ENCODE measurements around the gene DGKB. TPM values are rescaled to one million over a fixed set of nuclear protein-coding genes. Genes with fewer than 3 reads are reported as not detected.

The DGKB gene
- total RNA-seq, 1 donor from 2014 or later: 0.72 TPM

DNA sequence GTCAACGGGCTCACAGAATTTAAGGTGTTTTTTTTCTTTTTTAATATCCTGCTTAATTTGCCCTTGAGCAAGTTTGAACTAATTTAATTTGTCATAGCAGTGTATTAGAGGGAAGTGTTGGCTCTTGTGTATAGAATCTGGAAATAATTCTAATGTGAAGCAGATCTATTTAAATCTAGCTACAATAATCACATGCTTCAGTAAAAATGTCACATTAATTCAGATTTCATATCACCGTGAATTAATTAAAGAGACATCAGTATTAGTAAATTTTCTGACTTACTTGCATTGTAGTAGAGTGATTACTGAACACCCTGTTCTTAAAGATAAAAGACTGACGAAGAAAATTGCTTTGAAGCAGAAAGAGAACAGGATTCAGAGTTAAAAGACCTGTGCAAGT is 124.7 kb downstream of the DGKB start:
- no peak overlapping the region for H3K27ac Mint-ChIP-seq (ENCODE audit: unreplicated experiment)
- peaks cover 10% of the 10 kb centered on the region for H3K9me3 Mint-ChIP-seq
- no peak for DNase-seq (ENCODE audit: low read depth, low spot score)
- no peaks in the 10 kb centered on the region for H3K27me3 Mint-ChIP-seq (ENCODE audit: low read depth)
- no peaks in the 10 kb centered on the region for H3K4me1 Mint-ChIP-seq
- H3K4me3 Mint-ChIP-seq: no peak overlapping the region
- peaks cover 12% of the 10 kb centered on the region for H3K36me3 Mint-ChIP-seq (ENCODE audit: low read depth)
- TF ChIP-seq, protein P1, sequence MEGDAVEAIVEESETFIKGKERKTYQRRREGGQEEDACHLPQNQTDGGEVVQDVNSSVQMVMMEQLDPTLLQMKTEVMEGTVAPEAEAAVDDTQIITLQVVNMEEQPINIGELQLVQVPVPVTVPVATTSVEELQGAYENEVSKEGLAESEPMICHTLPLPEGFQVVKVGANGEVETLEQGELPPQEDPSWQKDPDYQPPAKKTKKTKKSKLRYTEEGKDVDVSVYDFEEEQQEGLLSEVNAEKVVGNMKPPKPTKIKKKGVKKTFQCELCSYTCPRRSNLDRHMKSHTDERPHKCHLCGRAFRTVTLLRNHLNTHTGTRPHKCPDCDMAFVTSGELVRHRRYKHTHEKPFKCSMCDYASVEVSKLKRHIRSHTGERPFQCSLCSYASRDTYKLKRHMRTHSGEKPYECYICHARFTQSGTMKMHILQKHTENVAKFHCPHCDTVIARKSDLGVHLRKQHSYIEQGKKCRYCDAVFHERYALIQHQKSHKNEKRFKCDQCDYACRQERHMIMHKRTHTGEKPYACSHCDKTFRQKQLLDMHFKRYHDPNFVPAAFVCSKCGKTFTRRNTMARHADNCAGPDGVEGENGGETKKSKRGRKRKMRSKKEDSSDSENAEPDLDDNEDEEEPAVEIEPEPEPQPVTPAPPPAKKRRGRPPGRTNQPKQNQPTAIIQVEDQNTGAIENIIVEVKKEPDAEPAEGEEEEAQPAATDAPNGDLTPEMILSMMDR (conservative IDR thresholded peaks at IDR 0.05): no peak

DNA sequence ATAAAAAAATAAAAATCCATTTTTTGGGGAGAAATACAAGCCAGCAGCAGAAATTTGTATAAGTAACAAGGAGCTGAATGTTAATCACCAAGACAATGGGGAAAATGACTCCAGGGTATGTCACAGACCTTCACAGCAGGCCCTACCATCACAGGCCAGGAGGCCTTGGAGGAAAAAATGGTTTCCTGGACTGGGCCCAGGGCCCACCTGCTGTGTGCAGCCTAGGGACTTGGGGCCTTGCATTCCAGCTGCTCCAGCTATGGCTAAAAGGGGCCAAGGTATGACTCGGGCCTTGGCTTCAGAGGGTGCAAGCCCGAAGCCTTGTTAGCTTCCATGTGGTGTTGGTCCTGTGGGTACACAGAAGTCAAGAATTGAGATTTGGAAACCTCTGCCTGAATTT is 126.3 kb downstream of the DGKB start:
- TF ChIP-seq, protein P1 (conservative IDR thresholded peaks at IDR 0.05): no peak
- no peak for DNase-seq (ENCODE audit: low read depth, low spot score)
- H3K36me3 Mint-ChIP-seq (ENCODE audit: low read depth): peaks cover 12% of the 10 kb centered on the region
- peaks cover 10% of the 10 kb centered on the region for H3K9me3 Mint-ChIP-seq
- H3K4me3 Mint-ChIP-seq: no peak overlapping the region
- no peaks in the 10 kb centered on the region for H3K27me3 Mint-ChIP-seq (ENCODE audit: low read depth)
- no peak overlapping the region for H3K27ac Mint-ChIP-seq (ENCODE audit: unreplicated experiment)
- no peaks in the 10 kb centered on the region for H3K4me1 Mint-ChIP-seq

DNA sequence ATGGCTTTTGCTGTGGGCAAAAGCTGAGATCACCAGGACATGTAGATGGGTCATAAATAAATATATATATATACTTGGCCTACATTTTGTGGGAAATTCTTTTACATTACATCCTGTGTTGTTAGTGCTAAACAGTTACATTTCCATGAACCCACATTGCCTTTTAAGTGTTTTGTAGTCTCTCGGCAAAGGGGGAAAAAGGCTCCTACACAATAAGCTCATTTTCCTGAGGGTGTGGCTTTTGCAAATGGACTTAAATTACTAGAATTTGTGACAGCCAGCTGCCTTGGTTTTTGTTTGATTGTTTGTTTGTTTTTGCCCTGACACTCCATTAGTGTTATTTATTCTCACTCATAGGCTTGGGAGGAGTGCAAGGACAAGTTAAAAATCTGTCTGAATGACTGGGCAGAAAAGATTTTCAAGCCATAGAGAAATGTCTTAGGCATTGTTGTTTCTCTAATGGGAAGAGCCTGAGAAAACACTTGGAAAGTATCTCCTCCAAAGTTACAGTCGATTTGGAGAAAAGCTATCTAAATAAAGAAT is 128.8 kb downstream of the DGKB start:
- H3K27ac Mint-ChIP-seq (ENCODE audit: unreplicated experiment): no peak overlapping the region
- TF ChIP-seq, protein P1 (conservative IDR thresholded peaks at IDR 0.05): no peak
- peaks cover 12% of the 10 kb centered on the region for H3K36me3 Mint-ChIP-seq (ENCODE audit: low read depth)
- H3K9me3 Mint-ChIP-seq: peaks cover 10% of the 10 kb centered on the region
- H3K4me1 Mint-ChIP-seq: no peaks in the 10 kb centered on the region
- no peak overlapping the region for H3K4me3 Mint-ChIP-seq
- no peaks in the 10 kb centered on the region for H3K27me3 Mint-ChIP-seq (ENCODE audit: low read depth)
- DNase-seq (ENCODE audit: low read depth, low spot score): no peak

DNA sequence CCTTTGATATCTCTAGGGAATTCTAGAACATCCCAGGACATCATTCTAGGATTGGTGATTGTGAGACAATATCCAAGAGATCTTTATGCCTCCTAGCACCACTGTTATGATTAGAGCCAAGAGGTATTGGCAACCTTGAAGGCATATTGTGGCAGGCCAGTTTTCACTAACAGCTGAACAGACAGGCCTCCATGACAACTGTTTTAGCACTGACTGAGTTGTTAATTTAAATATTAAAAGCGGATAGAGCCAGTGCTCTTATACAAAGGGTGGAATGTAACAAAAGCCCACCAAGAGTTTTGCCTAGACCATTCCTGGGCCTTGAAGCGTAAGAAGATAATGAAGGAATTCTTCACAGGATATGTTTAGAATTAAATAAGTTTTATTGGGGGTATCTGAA is 131.9 kb downstream of the DGKB start:
- Mint-ChIP-seq H3K27ac (ENCODE audit: unreplicated experiment) (no peak overlapping the region), H3K9me3 (peaks cover 2% of the 10 kb centered on the region), H3K27me3 (ENCODE audit: low read depth) (no peaks in the 10 kb centered on the region), H3K36me3 (ENCODE audit: low read depth) (peaks cover 2% of the 10 kb centered on the region), H3K4me1 (no peaks in the 10 kb centered on the region), H3K4me3 (no peak overlapping the region)
- DNase-seq (ENCODE audit: low read depth, low spot score): no peak
- TF ChIP-seq, protein P1 (conservative IDR thresholded peaks at IDR 0.05): no peak

DNA sequence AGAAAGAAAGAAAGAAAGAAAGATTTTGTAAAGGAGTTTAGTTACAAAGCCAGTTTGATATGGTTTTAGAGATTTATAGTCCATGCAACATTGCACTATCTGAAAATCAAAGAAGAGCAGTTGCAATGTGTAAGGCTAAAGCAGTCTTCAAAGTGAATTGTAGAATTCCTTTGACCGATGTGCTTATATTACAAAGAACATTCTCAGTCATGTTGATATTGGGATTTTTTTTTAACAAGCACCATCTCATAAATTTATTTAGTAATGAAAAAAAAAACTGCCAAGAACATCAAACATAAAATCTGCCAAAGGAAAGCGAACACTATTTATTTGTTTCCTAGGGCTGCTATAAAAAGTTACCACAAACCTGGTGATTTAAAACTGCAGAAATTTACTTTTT is 133.3 kb downstream of the DGKB start:
- Mint-ChIP-seq H3K4me1 (no peaks in the 10 kb centered on the region), H3K27me3 (ENCODE audit: low read depth) (no peaks in the 10 kb centered on the region), H3K9me3 (no peaks in the 10 kb centered on the region), H3K36me3 (ENCODE audit: low read depth) (no peaks in the 10 kb centered on the region), H3K4me3 (no peak overlapping the region), H3K27ac (ENCODE audit: unreplicated experiment) (no peak overlapping the region)
- TF ChIP-seq, protein P1 (conservative IDR thresholded peaks at IDR 0.05): no peak
- DNase-seq (ENCODE audit: low read depth, low spot score): no peak

Data from neural crest cell (in vitro differentiated cells).